Nephron (organoid): ENCODE results near the gene ROBO1.

ENCODE experiments used
- H3K27ac Mint-ChIP-seq, 3 experiments: 2 replicates each; pipeline ENCODE4 v1.8.0; 2020; ENCODE audit warnings: mixed read lengths in 3 of 3, mild to moderate bottlenecking in 2 of 3, moderate library complexity in 1 of 3
- H3K27me3 Mint-ChIP-seq: 2 replicates; pipeline ENCODE4 v1.8.0; 2021; ENCODE audit warnings: low read depth, mild to moderate bottlenecking, moderate library complexity, mixed read lengths
- H3K36me3 Mint-ChIP-seq: 2 replicates; pipeline ENCODE4 v1.8.0; 2020; ENCODE audit warnings: low read depth, mixed read lengths
- H3K4me1 Mint-ChIP-seq: 2 replicates; pipeline ENCODE4 v1.8.0; 2020; ENCODE audit warnings: mixed read lengths
- H3K4me3 Mint-ChIP-seq, 3 experiments: 2 replicates each; pipeline ENCODE4 v1.8.0; 2020; ENCODE audit warnings: mild to moderate bottlenecking in 3 of 3, mixed read lengths in 3 of 3, moderate library complexity in 2 of 3
- H3K9me3 Mint-ChIP-seq: 2 replicates; pipeline ENCODE4 v1.8.0; 2020; ENCODE audit warnings: mixed read lengths
- TF ChIP-seq, protein P1 (sequence below), 3 experiments: fragments of 200-600 bp; sonication (generic); IDR thresholded peaks; one replicate each; pipeline ENCODE4 v1.5.0; 2021; ENCODE audit warnings: antibody characterized with exemption in 3 of 3; ENCODE audit not compliant: unreplicated experiment in 3 of 3

Gene ROBO1

DNA sequence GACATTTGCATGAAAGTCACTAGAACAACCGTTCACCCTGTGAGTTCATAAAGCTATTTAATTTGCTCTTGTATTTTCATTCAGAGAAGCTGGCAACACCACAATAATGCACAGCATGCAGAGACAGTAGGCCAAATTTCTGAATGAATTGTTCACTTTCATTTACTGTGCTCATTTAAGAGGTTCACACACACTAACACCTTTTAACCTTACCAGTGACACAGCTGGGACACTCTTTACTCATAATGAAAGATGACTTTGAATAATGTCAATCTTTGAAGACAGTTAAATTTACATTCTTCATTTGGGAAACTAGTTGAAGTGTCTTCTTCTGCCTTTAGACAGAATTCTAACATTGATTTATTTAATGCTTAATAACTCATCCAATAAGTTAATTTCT is 95.7 kb downstream of the ROBO1 start:
- TF ChIP-seq, protein P1, sequence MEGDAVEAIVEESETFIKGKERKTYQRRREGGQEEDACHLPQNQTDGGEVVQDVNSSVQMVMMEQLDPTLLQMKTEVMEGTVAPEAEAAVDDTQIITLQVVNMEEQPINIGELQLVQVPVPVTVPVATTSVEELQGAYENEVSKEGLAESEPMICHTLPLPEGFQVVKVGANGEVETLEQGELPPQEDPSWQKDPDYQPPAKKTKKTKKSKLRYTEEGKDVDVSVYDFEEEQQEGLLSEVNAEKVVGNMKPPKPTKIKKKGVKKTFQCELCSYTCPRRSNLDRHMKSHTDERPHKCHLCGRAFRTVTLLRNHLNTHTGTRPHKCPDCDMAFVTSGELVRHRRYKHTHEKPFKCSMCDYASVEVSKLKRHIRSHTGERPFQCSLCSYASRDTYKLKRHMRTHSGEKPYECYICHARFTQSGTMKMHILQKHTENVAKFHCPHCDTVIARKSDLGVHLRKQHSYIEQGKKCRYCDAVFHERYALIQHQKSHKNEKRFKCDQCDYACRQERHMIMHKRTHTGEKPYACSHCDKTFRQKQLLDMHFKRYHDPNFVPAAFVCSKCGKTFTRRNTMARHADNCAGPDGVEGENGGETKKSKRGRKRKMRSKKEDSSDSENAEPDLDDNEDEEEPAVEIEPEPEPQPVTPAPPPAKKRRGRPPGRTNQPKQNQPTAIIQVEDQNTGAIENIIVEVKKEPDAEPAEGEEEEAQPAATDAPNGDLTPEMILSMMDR (IDR thresholded peaks at IDR 0.05; ENCODE audit: unreplicated experiment in 3 of 3), result no peak
- Mint-ChIP-seq H3K36me3 (no peaks in the 10 kb centered on the region), H3K4me1 (no peaks in the 10 kb centered on the region), H3K27me3 (no peaks in the 10 kb centered on the region), H3K9me3 (no peaks in the 10 kb centered on the region), H3K27ac (no peak overlapping the region), H3K4me3 (no peak overlapping the region)

DNA sequence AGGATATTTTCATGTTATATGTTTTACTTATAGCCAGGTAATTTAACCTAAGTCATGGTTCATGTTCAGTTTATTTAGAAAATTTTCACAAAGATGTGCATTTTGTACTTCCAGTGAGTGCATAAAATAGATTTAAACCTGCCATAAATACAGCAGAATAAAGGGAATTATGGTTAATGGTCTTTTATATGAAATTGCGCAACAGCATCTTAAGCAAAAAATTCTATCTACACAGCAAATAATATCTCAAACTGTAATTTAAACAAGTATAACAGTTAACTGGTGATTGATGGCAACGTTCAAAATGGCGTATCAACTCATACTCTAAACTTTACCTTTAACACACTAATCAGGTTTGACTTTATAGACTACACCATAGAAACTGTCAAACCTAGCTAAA is 97.6 kb downstream of the ROBO1 start:
- Mint-ChIP-seq H3K4me3 (no peak overlapping the region), H3K27ac (no peak overlapping the region), H3K9me3 (peaks cover 2% of the 10 kb centered on the region), H3K36me3 (no peaks in the 10 kb centered on the region), H3K27me3 (no peaks in the 10 kb centered on the region), H3K4me1 (no peaks in the 10 kb centered on the region)
- TF ChIP-seq, protein P1 (IDR thresholded peaks at IDR 0.05; ENCODE audit: unreplicated experiment in 3 of 3), result no peak

DNA sequence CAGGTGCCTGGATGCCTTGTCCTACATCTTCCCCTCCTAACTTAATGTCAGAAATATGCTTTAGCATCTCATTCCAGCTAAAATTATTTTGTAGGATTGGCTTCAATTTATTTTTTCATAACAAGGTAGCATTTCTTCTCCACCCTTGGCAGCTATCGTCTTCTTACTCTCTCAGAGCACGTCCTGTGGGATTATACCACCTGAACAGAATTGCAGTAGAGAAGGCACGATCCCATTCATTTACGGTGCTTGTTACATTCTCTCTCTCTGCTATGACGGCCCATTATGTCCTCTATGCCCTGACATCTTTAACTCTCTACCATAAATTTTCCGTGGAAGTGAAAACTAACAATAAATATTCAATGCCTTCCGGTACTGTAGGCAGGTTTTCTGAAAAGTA is 103.3 kb downstream of the ROBO1 start:
- H3K4me3 Mint-ChIP-seq, result no peak overlapping the region

DNA sequence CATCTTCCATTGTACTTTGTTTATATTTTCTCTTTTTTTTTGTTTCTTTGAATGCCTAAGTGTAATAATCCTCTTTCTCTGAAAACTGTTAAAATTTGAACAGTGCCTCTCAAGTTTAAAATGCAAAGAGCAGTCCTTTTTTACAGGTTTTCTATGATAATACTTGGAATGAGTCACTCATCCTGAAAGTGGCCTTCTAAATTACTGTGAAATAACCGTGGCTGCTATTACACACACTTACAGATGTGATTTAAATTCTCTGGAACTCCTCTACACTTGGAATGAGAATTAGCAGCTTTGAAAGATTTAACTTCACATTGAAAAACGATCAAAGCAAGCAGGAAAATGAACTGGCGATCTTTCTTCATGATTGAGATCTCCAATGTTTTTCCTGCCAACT is 105.9 kb downstream of the ROBO1 start:
- Mint-ChIP-seq H3K4me1 (peaks cover 14% of the 10 kb centered on the region), H3K27me3 (no peaks in the 10 kb centered on the region), H3K4me3 (peak overlapping the region in 1 of 3 experiments; percentile 6), H3K36me3 (no peaks in the 10 kb centered on the region), H3K9me3 (peaks cover 2% of the 10 kb centered on the region), H3K27ac (peak overlapping the region in 1 of 3 experiments; percentile 63)
- TF ChIP-seq, protein P1 (IDR thresholded peaks at IDR 0.05; ENCODE audit: unreplicated experiment in 3 of 3), result no peak

More for the DNA sequence above, 103.3 kb downstream of the ROBO1 start:
- TF ChIP-seq, protein P1 (IDR thresholded peaks at IDR 0.05; ENCODE audit: unreplicated experiment in 3 of 3), result no peak
- Mint-ChIP-seq H3K27ac (no peak overlapping the region), H3K36me3 (no peaks in the 10 kb centered on the region), H3K4me1 (peaks cover 14% of the 10 kb centered on the region), H3K27me3 (no peaks in the 10 kb centered on the region), H3K9me3 (peaks cover 2% of the 10 kb centered on the region)

DNA sequence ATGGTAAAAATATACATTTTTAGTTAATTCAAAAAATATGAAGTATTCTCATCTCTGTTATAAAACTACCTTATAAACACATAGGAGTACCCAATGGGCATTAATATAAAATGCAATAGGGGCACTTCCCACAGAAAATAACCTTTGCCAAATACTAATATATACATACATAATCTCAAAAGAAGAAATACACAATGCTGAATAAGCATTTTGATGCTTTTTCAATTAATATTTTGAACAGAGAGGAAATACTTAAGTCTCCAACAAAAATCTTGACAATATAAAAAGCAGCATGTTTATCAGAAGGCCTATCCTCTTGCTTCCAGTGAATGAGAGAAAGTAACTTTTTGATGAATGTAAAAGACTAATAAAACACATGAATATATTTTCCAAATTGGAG is 110.7 kb downstream of the ROBO1 start:
- TF ChIP-seq, protein P1 (IDR thresholded peaks at IDR 0.05; ENCODE audit: unreplicated experiment in 3 of 3), result no peak
- Mint-ChIP-seq H3K27me3 (no peaks in the 10 kb centered on the region), H3K4me1 (peaks cover 14% of the 10 kb centered on the region), H3K4me3 (no peak overlapping the region), H3K36me3 (no peaks in the 10 kb centered on the region), H3K9me3 (no peaks in the 10 kb centered on the region), H3K27ac (no peak overlapping the region)

DNA sequence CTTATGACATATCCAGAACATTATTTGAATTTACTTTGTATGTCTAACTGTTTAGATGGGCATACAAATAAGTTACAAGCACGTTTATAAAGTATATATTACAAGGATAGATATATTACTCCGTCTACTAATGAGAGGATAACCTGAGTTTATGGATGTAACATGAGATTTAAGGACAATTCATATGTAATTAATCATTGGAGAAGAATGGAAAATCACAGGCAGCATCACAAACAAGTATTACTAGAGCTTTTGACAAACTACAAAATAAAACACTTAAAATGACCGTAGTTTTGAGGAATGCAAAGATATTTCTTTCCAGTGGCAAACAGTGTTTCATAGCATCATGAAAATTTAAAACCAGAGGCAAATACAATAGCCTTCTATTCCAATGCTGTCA is 113.8 kb downstream of the ROBO1 start:
- Mint-ChIP-seq H3K36me3 (no peaks in the 10 kb centered on the region), H3K4me3 (no peak overlapping the region)
- TF ChIP-seq, protein P1 (IDR thresholded peaks at IDR 0.05; ENCODE audit: unreplicated experiment in 3 of 3), result no peak

More for the DNA sequence above, 113.8 kb downstream of the ROBO1 start:
- Mint-ChIP-seq H3K27me3 (no peaks in the 10 kb centered on the region), H3K9me3 (no peaks in the 10 kb centered on the region), H3K4me1 (peaks cover 11% of the 10 kb centered on the region), H3K27ac (peak overlapping the region in 1 of 3 experiments; percentile 51)
